ENCODE results near the gene MAOB.
"Not testable (repeated sequence)": the region's sequence is repeated elsewhere in the genome, so short reads cannot be mapped to it uniquely, and the experiment has no call there.

The MAOB gene

GRCh38 chrX:43750248-43750676 lies 132.0 kb downstream of the MAOB start:
- DNase-seq: peak; percentile 58 to 76

DNA sequence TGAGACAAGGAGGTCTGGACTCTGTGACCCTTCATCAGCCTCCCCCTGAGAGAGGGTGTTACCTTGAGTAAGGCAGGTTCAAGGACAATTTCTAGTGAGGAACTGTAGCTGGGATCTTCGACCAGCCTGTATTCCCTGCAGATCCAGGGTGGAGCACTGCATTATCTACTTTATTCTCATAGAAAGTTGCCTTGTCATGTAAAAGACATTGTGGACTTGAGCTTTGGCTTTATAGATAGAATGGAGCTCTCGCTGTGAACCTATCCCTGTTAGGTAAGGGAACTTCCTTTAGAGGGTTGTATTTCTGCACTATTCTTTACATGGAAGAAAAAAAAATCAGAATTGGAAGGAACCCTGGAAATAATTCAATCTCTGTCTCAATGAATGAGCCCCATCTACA lies 134.8 kb downstream of the MAOB start:
- no peak for DNase-seq

GRCh38 chrX:43745938-43746721 lies 136.1 kb downstream of the MAOB start:
- no peak for DNase-seq

- no peak for DNase-seq
Observed at GRCh38 chrX:43744284-43744683, 138.0 kb downstream of the MAOB start.

DNA sequence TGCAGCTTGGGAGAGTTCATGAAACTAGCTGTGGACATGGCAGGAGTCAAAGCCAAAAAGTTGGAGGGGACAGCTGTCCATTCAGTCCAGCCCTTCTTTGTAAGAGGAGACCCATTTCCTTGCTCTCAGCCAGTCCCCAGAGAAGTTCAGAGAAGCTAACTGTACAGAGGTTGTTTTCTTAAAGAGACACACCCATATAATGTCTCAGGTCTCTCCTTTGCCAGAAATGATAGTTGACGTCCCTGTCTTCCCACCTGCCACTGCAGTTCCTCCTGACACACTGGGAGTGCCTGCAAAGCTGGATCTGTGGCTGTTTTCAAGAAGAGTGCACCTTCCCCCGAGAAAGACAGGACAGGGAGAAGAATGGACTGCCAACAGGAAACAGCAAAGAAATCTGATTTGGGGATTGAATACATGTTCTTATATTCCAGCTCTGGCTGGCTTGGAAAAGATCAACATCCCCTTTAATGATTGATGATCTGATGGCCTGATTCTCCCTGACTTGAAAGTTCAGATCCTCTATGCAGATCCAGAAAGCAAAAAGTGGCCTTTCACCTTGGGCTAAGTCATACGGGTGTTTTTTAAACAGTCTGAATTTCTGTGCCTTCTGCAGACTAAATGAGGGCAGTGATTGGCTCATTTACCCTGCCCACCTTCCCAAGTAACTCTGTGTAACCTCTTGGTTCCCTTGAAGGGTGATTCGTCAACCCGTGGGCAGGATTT lies 139.0 kb downstream of the MAOB start:
- DNase-seq: peak in 1 of 2 donors; percentile 34

DNA sequence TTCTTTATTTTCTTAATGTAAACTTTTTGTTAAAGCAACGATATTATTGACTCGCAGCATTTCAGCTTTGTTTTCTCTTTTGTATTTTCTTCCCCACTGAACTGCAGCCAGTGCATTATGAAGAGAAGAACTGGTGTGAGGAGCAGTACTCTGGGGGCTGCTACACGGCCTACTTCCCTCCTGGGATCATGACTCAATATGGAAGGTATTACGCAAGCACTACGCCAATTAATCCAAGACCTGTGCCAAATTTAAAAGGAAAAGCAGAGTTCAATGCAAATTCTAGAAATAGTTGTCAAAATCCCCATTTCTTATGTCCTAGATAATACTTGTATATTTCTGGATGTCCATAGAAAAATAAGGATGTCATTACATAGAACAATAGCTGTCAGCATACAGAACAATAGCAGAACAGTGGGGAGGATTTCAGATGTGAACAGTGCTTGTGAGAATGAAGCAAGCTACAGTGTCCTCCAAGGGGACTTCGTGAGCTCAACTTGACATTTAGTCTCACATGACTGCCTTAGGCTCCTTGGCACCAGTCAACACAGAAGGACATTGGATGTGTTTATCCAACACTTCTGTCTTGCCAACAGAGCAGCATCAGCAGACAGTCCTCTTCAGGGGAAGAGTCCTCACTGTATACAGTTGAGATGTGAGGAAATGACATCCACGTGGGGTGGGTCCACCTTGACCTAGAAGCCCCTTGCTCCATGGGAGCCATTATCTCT lies 140.2 kb downstream of the MAOB start:
- DNase-seq: peak; percentile 28 to 41

- no peak for DNase-seq
Observed at GRCh38 chrX:43735957-43736356, 146.3 kb downstream of the MAOB start.

GRCh38 chrX:43735534-43735933 lies 146.7 kb downstream of the MAOB start:
- no peak for DNase-seq

GRCh38 chrX:43734444-43734843 lies 147.8 kb downstream of the MAOB start:
- DNase-seq: no peak

GRCh38 chrX:43733699-43734098 lies 148.6 kb downstream of the MAOB start:
- no peak for DNase-seq

DNA sequence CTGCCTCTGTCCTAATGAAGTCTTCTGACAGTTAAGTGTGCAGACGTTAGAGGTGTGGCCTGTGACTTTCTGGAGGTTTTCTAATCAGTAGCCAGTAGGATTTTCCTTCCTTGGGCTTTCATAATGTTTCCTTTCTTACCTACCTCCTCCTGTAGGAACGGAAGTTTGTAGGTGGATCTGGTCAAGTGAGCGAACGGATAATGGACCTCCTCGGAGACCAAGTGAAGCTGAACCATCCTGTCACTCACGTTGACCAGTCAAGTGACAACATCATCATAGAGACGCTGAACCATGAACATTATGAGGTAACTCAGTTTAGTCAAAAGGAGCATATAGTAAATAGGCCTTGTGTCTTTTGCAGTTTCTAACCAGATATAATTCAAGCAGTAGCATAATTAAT lies 151.2 kb downstream of the MAOB start:
- DNase-seq: no peak

GRCh38 chrX:43728966-43729365 lies 153.3 kb downstream of the MAOB start:
- DNase-seq: peak; percentile 47

- no peak for DNase-seq
Observed at GRCh38 chrX:43728002-43728401, 154.2 kb downstream of the MAOB start.

DNA sequence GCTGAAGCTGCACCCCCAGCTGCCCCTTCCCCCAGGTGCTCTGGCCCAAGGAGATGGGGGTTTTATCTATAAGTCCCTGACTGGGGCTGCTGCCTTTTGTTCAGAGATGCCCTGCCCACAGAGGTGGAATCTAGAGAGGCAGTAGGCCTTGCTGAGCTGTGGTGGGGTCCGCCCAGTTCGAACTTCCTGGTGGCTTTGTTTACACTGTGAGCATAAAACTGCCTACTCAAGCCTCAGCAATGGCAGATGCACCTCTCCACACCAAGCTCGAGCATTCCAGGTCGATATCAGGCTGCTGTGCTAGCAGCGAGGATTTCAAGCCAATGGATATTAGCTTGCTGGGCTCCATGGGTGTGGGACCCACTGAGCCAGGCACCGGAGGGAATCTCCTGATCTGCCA lies 155.0 kb downstream of the MAOB start:
- DNase-seq: not testable (repeated sequence)

DNA sequence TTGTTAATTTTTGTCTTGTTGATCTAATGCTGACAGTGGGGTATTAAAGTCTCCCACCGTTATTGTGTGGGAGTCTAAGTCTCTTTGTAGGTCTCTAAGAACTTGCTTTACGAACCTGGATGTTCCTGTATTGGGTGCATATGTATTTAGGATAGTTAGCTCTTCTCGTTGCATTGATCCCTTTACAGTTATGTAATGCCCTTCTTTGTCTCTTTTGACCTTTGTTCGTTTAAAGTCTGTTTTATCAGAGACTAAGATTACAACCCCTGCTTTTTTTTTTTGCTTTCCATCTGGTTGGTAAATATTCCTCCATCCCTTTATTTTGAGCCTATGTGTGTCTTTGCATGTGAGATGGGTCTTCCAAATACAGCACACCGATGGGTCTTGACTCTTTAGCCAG lies 157.0 kb downstream of the MAOB start:
- not testable (repeated sequence) for DNase-seq

DNA sequence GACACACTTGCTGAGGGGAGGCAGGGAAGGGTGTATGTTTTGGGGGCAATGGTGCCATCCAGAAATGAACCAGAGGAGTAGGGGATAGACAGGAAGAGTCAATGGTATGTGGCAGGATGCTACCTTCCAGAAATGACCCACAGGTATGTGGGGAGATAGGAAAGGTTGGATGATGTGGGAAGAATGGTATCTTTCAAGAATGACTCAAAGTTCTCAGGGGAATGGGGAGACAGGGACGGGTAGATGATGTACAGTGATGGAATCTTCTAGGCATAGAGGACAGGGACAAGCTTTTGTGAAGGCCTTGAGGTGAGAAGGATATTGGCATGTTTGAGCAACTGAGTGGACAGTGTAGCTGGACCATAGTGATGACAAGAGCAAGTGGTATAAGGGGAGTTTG lies 161.3 kb downstream of the MAOB start:
- DNase-seq: no peak

GRCh38 chrX:43720082-43720481 lies 162.2 kb downstream of the MAOB start:
- no peak for DNase-seq

- no peak for DNase-seq
Observed at GRCh38 chrX:43718956-43719355, 163.3 kb downstream of the MAOB start.

DNA sequence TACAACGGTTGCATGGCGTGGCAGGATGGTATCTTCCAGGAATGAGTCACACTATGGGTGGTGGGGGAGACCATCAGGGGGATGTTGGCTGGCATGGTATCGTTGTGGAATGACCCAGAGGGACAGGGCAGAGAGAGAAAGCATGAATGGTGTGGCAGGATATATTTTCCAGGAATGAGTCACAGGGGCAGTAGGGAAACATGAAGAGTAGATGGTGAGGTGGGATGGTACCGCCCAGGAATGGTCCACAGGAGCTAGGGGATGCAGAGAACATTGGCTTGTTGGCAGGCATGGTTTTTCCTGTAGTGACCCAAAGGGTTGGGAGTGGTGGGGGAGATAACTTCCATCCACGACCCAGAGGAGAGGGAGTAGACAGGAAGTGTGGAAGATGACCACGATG lies 163.7 kb downstream of the MAOB start:
- no peak for DNase-seq

GRCh38 chrX:43718081-43718480 lies 164.2 kb downstream of the MAOB start:
- no peak for DNase-seq

DNA sequence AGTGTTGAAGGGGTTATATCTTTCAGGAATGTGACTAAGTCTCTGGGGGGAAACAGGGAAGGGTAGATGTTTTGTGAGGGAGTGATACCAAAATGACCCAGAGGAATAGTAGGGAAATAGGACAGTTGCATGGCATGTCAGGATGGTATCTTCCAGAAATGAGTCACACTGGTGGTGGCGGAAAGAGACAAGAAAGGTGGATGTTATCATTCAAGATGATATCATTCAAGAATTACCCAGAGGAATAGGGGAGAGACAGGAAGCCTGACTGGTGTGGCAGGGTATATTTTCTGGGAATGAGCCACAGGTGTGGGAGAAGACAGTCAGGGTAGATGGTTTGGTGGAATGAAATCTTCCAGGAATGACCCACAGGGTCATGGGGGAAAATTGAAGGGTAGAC lies 165.1 kb downstream of the MAOB start:
- DNase-seq: no peak

DNA sequence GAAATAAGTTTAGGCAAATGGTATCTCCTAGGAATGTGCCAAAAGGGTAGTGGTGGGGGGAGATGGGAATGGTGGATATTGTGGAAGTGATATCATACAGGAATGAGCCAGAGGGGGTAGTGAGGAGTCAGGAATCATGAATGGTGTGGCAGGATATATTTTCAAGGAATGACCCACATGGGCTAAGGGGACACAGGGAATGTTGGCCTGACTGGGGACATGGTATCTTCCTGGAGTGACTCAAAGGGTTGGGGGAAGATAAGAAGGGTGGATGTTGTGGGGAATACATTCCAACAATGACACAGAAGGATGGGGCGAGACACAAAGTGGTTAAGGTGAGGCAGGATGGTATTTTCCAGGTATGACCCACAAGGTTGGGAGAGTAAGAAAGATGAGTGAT lies 165.6 kb downstream of the MAOB start:
- no peak for DNase-seq

Data from inflammatory macrophage treated with lipopolysaccharide for 1 hour (primary cell).